IPS-20b (cell line): ENCODE data around the gene SHTN1.

ENCODE experiments used
- H3K27ac ChIP-seq: one replicate; pipeline ENCODE4 v1.5.1; 2013; ENCODE audit warnings: low read length
- H3K27me3 ChIP-seq: 2 replicates; pipeline ENCODE4 v1.6.1; 2013; ENCODE audit warnings: mild to moderate bottlenecking, low read length, inconsistent platforms; ENCODE audit not compliant: insufficient read depth
- H3K36me3 ChIP-seq: 2 replicates; pipeline ENCODE4 v1.6.1; 2013; ENCODE audit warnings: low read depth, mild to moderate bottlenecking, inconsistent platforms, low read length, moderate library complexity; ENCODE audit not compliant: insufficient read depth
- H3K4me1 ChIP-seq: 2 replicates; pipeline ENCODE4 v1.6.1; 2013; ENCODE audit warnings: mild to moderate bottlenecking, control low read depth, inconsistent platforms, low read length, moderate library complexity; ENCODE audit not compliant: insufficient read depth
- H3K4me3 ChIP-seq: 2 replicates; pipeline ENCODE4 v1.5.1; 2013; ENCODE audit warnings: mild to moderate bottlenecking, low read length, inconsistent platforms
- H3K9ac ChIP-seq: 2 replicates; pipeline ENCODE4 v1.6.1; 2013; ENCODE audit warnings: low read depth, mild to moderate bottlenecking, inconsistent platforms, low read length, moderate library complexity
- H3K9me3 ChIP-seq: 2 replicates; pipeline ENCODE4 v1.6.1; 2013; ENCODE audit warnings: mild to moderate bottlenecking, low read depth, low read length, inconsistent platforms; ENCODE audit not compliant: insufficient read depth

The SHTN1 gene

GRCh38 chr10:116952729-116953128, 52.3 kb downstream of the SHTN1 start:
- no peak overlapping the region for H3K4me3 ChIP-seq
- H3K27ac ChIP-seq, result no peak overlapping the region
- H3K9ac ChIP-seq, result no peak overlapping the region
- H3K36me3 ChIP-seq, result no peaks in the 10 kb centered on the region; the same call in 1 of the 2 replicates
- H3K9me3 ChIP-seq, result no peaks in the 10 kb centered on the region
- H3K27me3 ChIP-seq, result no peaks in the 10 kb centered on the region
- peaks cover 7% of the 10 kb centered on the region; the same call in 1 of the 2 replicates for H3K4me1 ChIP-seq

- Histone ChIP-seq H3K36me3 (peaks cover 6% of the 10 kb centered on the region), H3K27me3 (no peaks in the 10 kb centered on the region), H3K9ac (peak overlapping the region; percentile 22; the same call in 1 of the 2 replicates), H3K27ac (no peak overlapping the region), H3K4me1 (peaks cover 12% of the 10 kb centered on the region), H3K4me3 (no peak overlapping the region), H3K9me3 (no peaks in the 10 kb centered on the region)
Observed at GRCh38 chr10:116948530-116948870, 56.5 kb downstream of the SHTN1 start.

GRCh38 chr10:116947841-116948529, 57.0 kb downstream of the SHTN1 start:
- peak overlapping the region; percentile 4; the same call in 1 of the 2 replicates for H3K4me3 ChIP-seq
- H3K27ac ChIP-seq, result peak overlapping the region; percentile 14

GRCh38 chr10:116944911-116945310, 60.1 kb downstream of the SHTN1 start:
- Histone ChIP-seq H3K27ac (no peak overlapping the region), H3K36me3 (peaks cover 13% of the 10 kb centered on the region; the same call in 1 of the 2 replicates), H3K9ac (no peak overlapping the region)

More at GRCh38 chr10:116947841-116948529, 57.0 kb downstream of the SHTN1 start:
- H3K9me3 ChIP-seq, result no peaks in the 10 kb centered on the region
- H3K27me3 ChIP-seq, result no peaks in the 10 kb centered on the region
- peaks cover 12% of the 10 kb centered on the region for H3K4me1 ChIP-seq
- peak overlapping the region; percentile 22; the same call in 1 of the 2 replicates for H3K9ac ChIP-seq
- peaks cover 9% of the 10 kb centered on the region for H3K36me3 ChIP-seq

GRCh38 chr10:116931806-116932205, 73.2 kb downstream of the SHTN1 start:
- no peak overlapping the region for H3K27ac ChIP-seq
- H3K9me3 ChIP-seq, result no peaks in the 10 kb centered on the region
- H3K27me3 ChIP-seq, result no peaks in the 10 kb centered on the region
- no peaks in the 10 kb centered on the region for H3K4me1 ChIP-seq
- no peak overlapping the region for H3K9ac ChIP-seq
- H3K4me3 ChIP-seq, result no peak overlapping the region
- H3K36me3 ChIP-seq, result peaks cover 6% of the 10 kb centered on the region; the same call in 1 of the 2 replicates

More at GRCh38 chr10:116944911-116945310, 60.1 kb downstream of the SHTN1 start:
- H3K4me3 ChIP-seq, result no peak overlapping the region
- no peaks in the 10 kb centered on the region for H3K9me3 ChIP-seq
- no peaks in the 10 kb centered on the region for H3K27me3 ChIP-seq
- H3K4me1 ChIP-seq, result peaks cover 12% of the 10 kb centered on the region

GRCh38 chr10:116926426-116926825, 78.6 kb downstream of the SHTN1 start:
- H3K4me3 ChIP-seq, result no peak overlapping the region
- H3K9me3 ChIP-seq, result no peaks in the 10 kb centered on the region
- peaks cover 7% of the 10 kb centered on the region for H3K36me3 ChIP-seq
- no peaks in the 10 kb centered on the region for H3K27me3 ChIP-seq
- H3K27ac ChIP-seq, result no peak overlapping the region
- no peak overlapping the region for H3K9ac ChIP-seq
- H3K4me1 ChIP-seq, result peaks cover 5% of the 10 kb centered on the region; the same call in 1 of the 2 replicates

GRCh38 chr10:116925056-116925455, 79.9 kb downstream of the SHTN1 start:
- H3K27me3 ChIP-seq, result no peaks in the 10 kb centered on the region
- no peak overlapping the region for H3K4me3 ChIP-seq

GRCh38 chr10:116919706-116920105, 85.3 kb downstream of the SHTN1 start:
- Histone ChIP-seq H3K27ac (no peak overlapping the region), H3K4me1 (no peaks in the 10 kb centered on the region; the same call in 1 of the 2 replicates), H3K4me3 (no peak overlapping the region), H3K27me3 (no peaks in the 10 kb centered on the region), H3K9ac (no peak overlapping the region), H3K9me3 (no peaks in the 10 kb centered on the region), H3K36me3 (peaks cover 11% of the 10 kb centered on the region)

More at GRCh38 chr10:116925056-116925455, 79.9 kb downstream of the SHTN1 start:
- no peak overlapping the region for H3K9ac ChIP-seq
- H3K27ac ChIP-seq, result no peak overlapping the region
- H3K4me1 ChIP-seq, result peaks cover 5% of the 10 kb centered on the region; the same call in 1 of the 2 replicates
- peaks cover 13% of the 10 kb centered on the region for H3K36me3 ChIP-seq
- H3K9me3 ChIP-seq, result no peaks in the 10 kb centered on the region

- no peak overlapping the region for H3K9ac ChIP-seq
- H3K27ac ChIP-seq, result no peak overlapping the region
- H3K4me1 ChIP-seq, result no peaks in the 10 kb centered on the region; the same call in 1 of the 2 replicates
- H3K36me3 ChIP-seq, result peaks cover 14% of the 10 kb centered on the region
- H3K27me3 ChIP-seq, result no peaks in the 10 kb centered on the region
- no peaks in the 10 kb centered on the region for H3K9me3 ChIP-seq
- no peak overlapping the region for H3K4me3 ChIP-seq
Observed at GRCh38 chr10:116919164-116919563, 85.8 kb downstream of the SHTN1 start.

- Histone ChIP-seq H3K9ac (no peak overlapping the region), H3K27ac (no peak overlapping the region)
Observed at GRCh38 chr10:116918583-116918982, 86.4 kb downstream of the SHTN1 start.

GRCh38 chr10:116917481-116917880, 87.5 kb downstream of the SHTN1 start:
- Histone ChIP-seq H3K4me1 (no peaks in the 10 kb centered on the region; the same call in 1 of the 2 replicates), H3K36me3 (peaks cover 14% of the 10 kb centered on the region), H3K27ac (no peak overlapping the region)

More at GRCh38 chr10:116918583-116918982, 86.4 kb downstream of the SHTN1 start:
- H3K27me3 ChIP-seq, result no peaks in the 10 kb centered on the region
- no peaks in the 10 kb centered on the region; the same call in 1 of the 2 replicates for H3K4me1 ChIP-seq
- peaks cover 14% of the 10 kb centered on the region for H3K36me3 ChIP-seq
- H3K4me3 ChIP-seq, result no peak overlapping the region
- H3K9me3 ChIP-seq, result no peaks in the 10 kb centered on the region

GRCh38 chr10:116915340-116915739, 89.6 kb downstream of the SHTN1 start:
- Histone ChIP-seq H3K4me3 (no peak overlapping the region), H3K27ac (no peak overlapping the region), H3K4me1 (no peaks in the 10 kb centered on the region; the same call in 1 of the 2 replicates), H3K27me3 (no peaks in the 10 kb centered on the region), H3K9ac (no peak overlapping the region), H3K9me3 (no peaks in the 10 kb centered on the region), H3K36me3 (peaks cover 6% of the 10 kb centered on the region)

More at GRCh38 chr10:116917481-116917880, 87.5 kb downstream of the SHTN1 start:
- H3K27me3 ChIP-seq, result no peaks in the 10 kb centered on the region
- H3K4me3 ChIP-seq, result no peak overlapping the region
- H3K9ac ChIP-seq, result no peak overlapping the region
- no peaks in the 10 kb centered on the region for H3K9me3 ChIP-seq
